Lower leg skin (tissue), 3 donors: ENCODE data around the gene LAMB4.

ENCODE experiments used
- CTCF ChIP-seq, 3 donors: fragments of 450-650 bp; IDR thresholded peaks; one replicate each; pipeline ENCODE4 v1.5.1; 2016; ENCODE audit warnings: antibody characterized with exemption in 3 of 3, mild to moderate bottlenecking in 3 of 3, moderate library complexity in 2 of 3
- POLR2A ChIP-seq, 2 donors: fragments of 450-650 bp; IDR thresholded peaks; one replicate each; pipeline ENCODE4 v1.6.1; 2016 to 2017; ENCODE audit warnings: antibody characterized with exemption in 2 of 2, mild to moderate bottlenecking in 1 of 2, moderate library complexity in 1 of 2

GRCh38 chr7:108078691-108079090 lies 51.5 kb downstream of the LAMB4 start:
- no peak for TF ChIP-seq POLR2A (IDR thresholded peaks at IDR 0.05)
- TF ChIP-seq CTCF (IDR thresholded peaks at IDR 0.05) = no peak
